Ammon's horn (tissue), 1 donor: Measurements from ENCODE around the gene SPATS2L.

Experiments
- DNase-seq: peaks from one replicate; pipeline ENCODE4 v3.0.0-alpha.2; 2016; ENCODE audit warnings: low spot score

The SPATS2L gene

DNA sequence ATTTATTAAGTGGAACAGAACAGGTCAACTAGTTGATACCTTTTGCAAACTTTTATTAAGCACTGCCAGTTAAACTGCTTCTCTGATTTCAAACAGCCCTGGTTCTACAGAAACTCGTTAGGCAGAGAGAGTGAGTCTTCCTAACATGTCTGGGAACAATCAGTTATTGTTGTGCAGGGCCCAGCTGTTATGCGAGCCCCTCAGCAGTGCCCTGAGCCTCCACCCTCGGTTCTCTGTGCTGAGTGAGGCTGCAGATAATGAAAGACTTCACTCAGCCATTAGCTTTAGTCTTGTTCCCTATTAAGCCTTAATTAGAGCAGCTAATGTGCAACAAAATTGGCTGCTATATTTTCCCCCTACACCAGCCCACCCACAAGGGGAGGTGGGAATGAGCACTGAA is 163.7 kb downstream of the SPATS2L start:
- peak; percentile 88 for DNase-seq

DNA sequence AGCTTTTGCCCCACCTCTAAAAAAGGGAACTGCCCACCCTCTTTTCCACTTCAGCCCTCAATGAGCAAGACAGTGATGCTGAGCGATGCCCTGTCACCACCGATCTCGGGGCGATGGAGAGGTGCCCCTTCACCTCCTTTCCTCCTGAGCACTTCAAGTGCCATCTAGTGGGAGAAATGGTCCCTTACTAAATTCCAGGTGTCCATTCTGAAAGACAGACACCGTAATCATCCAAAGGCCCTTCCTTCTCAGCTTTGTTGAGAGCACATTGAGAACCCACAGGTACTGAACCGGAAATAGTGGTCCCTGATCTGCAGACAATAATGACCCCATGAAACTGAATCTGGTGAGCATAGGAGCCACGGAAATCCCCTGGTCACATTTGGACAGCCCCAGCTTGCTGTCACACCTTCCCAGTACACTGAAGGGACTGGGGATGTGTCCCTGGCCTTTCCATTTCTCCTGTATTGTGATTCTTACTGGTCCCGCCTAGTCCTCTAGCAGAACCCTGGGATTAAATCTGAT is 164.9 kb downstream of the SPATS2L start:
- peak; percentile 82 for DNase-seq

DNA sequence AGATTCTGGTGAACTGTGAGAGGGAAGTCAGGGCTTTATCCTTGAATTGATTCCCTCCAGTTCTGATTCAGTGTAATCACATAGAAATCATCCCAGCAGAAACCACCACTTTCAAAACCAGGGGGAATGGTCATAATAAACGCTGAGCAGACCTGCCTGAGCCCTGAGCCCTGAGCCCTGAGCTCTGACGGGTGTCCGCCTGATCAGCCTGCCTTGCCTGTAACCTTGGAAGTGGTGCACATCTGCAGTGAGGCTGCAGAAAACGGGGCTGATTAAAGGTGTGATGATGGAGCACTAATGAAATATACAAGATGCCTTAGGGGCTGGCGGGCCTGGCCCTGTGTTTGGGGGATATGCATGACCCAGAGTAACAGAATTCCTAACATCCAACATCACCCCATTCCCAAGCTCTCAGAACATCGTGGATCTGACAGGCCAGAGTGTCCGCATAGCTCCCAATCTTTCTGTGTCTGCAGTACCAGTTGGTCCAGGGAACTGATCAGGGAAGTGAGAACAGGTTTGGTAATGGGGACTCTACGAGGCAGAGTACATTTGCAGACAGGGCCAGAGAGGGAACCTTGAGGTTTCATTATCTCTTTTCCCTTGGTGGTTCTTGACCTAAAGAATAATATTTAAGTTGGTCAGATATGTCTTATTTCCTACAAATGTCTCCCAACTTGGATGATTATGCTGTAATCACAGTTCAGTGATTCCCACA is 165.6 kb downstream of the SPATS2L start:
- DNase-seq, result no peak

DNA sequence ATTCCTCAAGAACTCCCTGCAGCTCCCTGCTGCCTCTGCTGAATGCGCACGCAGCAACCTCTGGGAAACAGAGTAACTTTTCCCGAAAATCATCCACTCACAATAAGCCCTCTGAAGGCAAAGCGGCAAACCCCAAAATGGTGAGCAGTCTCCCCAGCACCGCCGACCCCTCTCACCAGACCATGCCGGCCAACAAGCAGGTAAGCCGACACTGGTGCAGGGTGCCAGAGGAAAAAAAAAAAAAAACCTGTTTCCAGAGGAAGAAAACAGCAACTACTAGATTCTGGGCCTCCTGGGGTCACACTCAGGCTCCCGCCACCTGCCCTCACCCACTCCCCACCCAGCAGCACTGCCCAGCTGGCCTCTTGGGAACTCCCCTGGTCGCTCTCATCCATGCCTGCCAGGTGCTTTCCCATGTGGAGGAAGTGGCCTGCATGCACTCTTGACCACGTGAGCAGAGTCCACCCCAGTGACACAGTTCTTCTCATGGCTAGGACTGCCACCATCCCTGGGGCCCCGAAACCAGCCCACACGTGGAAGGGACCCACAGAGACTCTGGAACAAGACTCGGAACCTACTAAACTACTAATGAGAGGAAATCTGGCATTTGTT is 166.5 kb downstream of the SPATS2L start:
- DNase-seq, result no peak

DNA sequence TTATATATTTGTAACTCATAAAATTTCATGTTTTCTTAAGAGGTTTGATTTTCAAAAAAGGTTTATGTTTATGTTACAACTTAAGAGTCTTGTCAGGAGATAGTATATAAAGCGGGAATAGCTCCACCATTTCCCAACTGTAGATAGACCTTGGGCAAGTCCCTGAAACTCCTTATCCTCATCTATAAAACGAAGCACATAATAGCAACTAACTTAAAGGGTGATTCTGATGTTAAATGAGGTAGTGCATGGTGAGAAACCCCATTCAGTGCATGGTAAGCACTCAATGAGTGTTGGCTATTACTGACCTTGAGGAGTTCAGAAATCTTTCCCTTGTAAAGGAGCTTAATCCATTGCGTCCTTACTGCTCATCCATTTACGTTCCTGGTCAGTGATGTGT is 169.3 kb downstream of the SPATS2L start:
- no peak for DNase-seq

DNA sequence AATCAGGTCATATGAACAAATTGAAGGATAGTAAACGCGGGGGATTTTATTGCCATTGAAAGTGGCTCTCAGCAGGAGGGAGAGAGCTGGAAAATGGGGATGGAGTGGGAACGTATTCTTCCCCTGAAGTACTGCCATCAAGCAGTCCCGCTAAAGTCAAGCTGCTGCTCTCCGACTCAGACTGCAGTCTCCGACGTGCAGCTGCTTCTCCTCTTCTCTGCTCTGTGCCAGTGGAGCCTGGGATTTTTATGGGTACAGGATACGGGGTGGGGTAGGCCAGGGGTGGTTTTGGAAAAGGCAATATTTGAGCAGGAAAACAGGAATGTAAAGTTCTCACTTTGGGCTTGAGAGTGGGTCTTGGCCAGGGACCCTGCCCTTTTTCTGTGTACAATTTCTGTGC is 170.3 kb downstream of the SPATS2L start:
- DNase-seq, result no peak

DNA sequence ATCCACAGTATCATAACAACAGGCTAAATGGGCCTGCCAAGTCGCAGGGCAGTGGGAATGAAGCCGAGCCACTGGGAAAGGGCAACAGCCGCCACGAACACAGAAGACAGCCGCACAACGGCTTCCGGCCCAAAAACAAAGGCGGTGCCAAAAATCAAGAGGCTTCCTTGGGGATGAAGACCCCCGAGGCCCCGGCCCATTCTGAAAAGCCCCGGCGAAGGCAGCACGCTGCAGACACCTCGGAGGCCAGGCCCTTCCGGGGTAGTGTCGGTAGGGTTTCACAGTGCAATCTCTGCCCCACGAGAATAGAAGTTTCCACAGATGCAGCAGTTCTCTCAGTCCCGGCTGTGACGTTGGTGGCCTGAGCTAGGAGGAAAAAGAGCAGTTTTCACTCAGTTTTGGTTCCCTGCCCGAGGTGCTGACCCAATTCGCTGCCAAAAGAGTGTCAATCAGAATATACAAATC is 171.2 kb downstream of the SPATS2L start:
- peak; percentile 65 for DNase-seq

DNA sequence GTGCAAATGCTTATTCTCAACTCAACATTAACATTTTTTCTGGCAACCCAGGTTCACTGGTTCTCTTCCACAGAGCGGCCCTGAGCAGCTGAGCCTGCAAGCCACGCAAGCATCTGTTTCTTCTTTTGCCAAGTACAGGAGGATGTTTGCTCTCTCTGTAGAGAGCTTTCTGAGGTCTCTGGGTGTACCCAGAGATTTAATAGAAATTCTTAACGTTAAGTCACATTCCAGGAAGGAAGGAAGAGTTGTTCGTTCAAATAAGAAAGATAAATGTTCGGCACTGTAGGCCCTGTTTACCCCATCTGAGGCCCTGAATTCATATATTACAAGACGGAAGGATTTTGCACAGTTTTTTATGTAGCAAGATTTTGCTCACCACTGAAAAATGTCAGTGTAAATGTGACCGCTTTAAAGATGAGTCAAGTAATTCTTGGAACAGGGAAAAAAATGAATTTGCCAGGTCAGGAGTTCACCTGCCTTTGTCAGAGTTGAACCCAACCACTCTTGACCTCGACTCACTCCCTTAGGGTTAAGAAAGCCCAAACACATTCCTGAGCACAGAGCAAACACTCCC is 173.3 kb downstream of the SPATS2L start:
- DNase-seq, result no peak

DNA sequence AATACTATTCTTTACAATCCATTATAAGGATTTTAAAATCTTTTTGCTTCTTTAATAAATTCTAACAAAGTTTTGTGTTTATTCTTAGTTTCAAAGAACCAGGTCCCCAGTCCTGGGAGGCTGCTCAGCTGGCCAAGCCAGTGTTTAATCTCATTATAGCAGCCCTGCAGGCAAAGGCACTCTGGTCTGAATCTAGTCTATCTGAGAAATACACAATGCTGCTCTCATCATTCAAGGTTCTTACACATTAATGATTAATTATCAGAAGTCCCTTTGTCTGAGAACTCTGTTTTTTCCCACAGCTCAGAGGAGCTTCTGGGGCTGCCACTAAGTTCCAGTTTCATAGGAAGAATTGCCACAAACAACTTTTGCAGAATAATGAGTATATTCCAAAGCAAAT is 175.7 kb downstream of the SPATS2L start:
- DNase-seq, result no peak

DNA sequence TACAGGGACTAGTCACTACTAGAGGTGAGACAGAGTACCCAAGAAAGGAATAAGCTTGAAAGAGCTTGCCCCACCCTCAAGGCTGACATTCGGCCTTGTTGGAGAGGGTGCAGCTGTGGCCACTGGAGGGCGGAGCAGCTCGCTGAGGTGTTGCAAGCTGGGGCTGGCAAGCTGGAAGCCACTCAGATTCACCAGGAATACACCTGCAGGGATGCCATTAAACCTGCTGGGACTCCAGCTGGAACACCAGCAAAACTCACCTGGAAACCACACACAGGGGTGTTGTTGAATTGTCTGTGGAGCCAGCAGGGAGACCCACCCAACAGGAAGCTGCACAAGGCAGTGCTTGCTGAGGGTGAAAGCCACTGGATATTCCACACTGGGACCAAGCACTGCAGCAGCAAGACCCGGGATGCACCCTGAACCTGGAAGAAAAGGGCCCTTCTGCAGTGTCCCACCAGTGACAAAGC is 177.3 kb downstream of the SPATS2L start:
- no peak for DNase-seq

DNA sequence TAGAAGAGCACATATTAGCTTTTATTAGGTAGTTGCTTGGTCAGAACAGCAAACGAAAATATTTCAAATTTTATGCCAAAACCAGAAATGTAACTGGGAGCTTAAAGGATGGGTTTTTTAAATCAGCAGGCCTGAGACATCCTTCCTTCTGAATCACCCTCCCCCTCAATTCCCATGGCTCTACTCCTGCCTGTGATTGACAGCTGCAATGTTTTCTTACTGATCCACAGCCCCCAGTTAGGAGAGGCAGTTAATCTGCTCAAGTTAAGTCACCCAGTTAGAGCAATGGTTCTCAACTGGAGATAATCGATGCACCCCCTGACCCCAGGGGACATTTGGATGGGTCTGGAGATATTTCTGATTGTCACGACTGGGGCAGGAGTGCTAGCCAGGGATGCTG is 178.4 kb downstream of the SPATS2L start:
- no peak for DNase-seq

DNA sequence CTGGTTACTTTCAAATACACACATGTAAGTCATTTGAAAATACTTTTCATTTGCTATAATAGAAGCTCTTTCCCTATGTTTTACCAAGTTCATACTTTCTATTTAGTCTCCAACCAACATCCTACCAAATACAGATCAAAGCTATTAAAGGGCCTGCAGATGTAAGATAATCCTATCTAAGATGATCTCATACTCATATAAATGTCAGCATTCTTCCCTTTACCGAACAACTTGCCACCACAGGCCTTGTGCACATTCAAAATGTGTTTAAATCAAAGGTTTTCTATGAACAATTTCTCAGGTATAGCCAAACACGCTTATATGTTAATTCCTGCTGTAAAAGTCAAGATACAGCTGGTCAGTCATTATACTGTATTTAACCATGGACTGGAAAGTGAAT is 180.0 kb downstream of the SPATS2L start:
- no peak for DNase-seq

DNA sequence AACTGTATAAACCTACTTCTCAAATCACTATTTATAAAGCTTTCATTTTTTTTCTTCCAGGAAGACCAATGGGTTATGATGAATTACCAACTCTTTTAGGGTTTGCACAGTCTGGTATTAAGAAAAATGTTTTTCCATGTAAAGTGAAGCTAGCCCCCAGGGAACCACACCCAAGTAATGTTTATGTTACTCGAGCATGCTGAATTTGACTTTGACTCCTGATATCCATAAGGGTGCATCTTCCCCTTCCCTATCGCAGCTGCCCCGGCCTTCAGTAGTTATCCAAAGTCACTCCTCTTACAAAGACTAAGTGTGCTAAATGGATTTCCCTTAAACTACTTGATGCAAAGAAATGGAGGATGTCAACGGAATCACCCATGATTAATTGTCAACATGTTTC is 181.7 kb downstream of the SPATS2L start:
- no peak for DNase-seq

DNA sequence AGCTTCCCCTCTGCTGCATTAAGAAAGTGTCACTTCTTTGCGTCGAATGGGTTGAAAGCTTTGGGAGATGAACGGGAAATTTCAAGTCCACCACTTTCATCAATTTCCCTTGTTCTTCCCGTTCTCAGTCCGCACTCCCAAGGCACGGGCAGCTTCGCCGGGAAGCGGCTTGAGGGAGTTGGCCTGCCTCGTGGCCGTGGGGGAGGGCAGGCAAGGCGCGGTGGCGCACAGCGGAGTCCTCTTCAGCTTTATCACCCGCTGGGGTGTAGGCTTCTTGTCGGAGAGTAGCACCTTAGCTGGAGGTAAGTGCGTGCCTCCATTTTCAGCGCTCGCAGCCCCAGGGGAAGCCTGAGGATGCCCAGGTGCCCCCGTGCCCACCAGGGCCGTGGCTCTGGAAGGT is 183.5 kb downstream of the SPATS2L start:
- DNase-seq, result no peak

DNA sequence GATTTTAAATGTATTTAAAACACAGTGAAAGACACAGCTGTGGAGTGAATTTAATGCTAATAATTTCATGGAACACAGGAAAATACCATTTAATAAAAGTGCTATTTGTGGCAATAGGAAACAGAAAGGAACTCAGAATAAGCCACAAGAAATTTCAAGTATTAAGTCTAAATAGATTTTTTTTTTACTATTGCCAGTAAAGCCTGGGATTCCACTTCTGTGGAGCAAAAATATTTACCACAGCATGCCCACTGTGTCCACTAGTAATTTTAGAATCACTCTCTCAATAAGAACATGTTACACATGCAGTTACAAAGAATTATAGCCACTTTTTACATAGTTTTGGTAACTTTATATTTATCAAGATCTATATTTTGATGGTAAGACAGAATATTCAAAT is 186.2 kb downstream of the SPATS2L start:
- no peak for DNase-seq

DNA sequence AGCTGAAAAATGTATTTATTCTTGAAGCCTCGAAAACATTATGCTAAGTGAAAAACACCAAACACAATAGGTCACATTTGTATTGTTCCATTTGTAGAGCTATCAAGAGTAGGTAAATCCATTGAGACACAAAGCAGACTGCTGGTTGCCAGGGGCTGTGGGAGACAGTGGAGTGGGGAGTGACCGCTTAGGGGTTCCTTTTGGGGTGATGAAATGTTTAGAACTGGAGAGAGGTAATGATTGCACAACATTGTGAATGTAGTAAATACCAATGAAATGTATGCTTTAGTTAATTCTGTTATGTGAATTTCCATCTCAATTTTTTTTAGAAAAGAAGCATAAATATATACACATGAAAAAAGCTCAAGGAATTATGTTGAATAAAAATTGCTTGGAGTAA is 187.6 kb downstream of the SPATS2L start:
- no peak for DNase-seq

DNA sequence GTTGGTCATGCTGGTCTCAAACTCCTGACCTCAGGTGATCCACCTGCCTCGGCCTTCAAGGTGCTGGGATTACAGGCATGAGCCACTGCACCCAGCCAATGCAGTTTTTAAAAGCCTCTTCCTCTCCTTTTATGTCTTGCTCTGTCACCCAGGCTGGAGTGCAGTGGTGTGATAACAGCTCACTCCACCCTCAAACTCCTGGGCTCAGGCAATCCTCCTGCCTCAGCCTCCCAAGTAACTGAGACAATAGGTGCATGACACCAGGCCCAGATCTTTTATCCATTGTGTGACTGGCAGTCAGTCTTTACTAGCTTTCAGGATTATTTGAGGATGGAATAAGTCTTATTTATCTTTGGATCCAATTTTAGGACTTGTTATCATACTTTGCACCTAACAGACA is 190.2 kb downstream of the SPATS2L start:
- DNase-seq, result no peak

DNA sequence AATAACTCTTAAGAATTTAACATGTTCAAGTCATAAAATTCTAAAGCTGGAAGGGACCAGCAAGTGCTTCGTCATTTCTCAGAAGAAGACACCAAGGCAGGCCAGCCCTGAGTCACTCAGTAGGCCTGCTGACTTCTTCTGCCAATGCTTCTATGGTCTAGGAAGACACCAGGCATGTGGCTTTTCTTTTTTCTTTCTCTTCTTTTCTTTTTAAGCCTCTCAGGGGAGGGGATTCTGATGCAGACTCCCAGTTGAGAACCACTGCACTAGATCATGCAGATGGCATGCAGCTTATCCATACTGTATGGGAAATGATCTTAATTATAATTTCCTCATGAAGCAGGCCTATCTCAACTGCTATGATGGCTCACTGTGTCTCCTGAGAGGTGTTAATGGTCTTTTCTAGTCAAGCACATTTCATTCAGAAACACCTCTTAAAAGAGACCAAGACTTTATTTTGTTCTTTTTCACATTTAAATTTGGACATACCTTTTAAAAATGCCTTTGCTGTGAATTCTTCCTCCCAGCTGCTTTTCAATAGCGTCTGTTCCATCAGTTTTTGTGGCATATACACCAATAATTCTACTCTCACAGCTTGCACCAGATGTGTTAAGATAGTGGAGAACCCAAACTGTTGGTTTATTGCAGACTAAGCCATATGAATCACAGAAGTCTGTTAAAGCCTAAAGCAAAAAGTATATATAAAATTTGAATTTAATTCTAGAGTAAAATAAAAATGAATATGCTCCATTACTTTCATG is 192.1 kb downstream of the SPATS2L start:
- DNase-seq, result no peak

DNA sequence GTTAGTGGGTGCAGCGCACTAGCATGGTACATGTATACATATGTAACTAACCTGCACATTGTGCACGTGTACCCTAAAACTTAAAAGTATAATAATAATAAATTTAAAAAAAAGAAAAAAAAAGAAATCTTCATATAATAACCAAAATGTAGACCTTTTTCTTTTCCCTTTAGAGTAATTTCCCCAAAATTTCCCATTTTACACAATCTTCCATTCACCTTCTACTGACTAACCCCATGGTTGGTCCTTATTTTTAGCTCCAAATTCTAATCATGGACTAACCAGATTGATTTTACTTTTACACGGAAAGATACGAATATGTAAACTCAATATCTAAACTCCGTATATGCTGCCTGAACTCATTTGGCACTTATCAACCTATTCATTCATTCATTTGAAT is 195.7 kb downstream of the SPATS2L start:
- no peak for DNase-seq

DNA sequence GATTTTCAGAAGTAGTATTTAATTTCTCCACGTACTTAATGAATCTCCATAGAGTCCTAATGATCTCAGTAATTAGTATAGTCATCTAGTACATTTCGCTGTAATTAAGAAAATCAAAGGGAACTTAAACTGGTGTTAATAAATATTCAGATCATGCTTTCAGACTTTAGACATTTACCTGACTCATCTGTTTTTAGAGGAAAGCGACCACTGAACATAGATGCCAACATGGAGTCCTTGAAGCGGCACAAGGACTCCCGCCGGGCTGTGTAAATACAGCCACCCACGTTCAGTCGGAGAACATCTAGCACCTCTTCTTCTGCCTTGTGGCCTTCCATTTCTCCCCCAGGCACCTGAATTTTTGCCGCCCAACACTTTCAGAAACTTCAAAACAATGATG is 200.2 kb downstream of the SPATS2L start:
- no peak for DNase-seq

DNA sequence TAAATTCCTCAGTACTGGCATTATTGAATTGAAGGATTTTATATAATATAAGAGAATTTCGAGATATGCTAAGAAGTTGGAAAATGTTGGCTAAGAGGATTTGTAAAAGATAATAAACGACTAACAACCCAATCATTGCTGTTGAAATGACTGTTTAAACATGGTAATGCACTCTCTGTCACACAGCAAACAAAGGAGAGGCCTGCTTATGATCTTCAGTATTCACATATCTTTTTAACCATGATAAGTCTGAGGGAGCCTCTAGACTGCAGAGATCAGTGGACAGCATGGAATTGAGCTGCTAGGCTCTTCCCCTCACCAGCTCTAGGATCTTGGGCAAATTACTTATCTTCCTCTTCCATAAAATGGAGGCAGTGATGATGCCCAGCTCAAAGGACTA is 200.7 kb downstream of the SPATS2L start:
- DNase-seq, result no peak

DNA sequence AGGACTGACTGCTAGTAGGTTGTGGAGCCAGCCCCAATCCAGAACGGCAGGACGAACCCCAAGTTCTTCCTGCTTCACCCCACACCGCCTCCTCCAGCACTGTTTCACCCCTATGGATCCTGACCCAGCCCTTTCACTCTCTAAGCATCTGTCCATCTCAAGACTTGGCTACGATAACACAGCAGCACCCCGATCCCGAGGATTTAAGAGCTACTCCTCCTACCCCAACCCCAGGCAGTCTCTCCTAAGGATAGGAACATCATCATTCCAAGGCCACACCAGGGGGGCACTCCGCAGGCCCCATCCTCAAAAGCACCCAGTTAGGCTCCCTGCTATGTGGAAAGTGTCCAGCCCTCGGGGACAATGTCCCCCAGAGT is 202.7 kb downstream of the SPATS2L start:
- peak; percentile 12 for DNase-seq
